SK-N-SH (cell line): ENCODE results near the gene CELF2. TPM values are rescaled to one million over a fixed set of nuclear protein-coding genes. Genes with fewer than 3 reads are reported as not detected.

Experiments used
- CTCF ChIA-PET: fragments of 300-600, 350-600 bp; formaldehyde crosslinking; extraction: SDS; loops from one replicate; lab custom pipeline; 2021; lab: Yijun Ruan, JAX
- POLR2A ChIA-PET: fragments of 350-600 bp; sonication (Branson Sonifier 250); formaldehyde crosslinking; extraction: SDS; loops from one replicate; lab custom pipeline; 2020; ENCODE audit warnings: antibody characterized with exemption, inconsistent platforms; lab: Yijun Ruan, JAX
- DNase-seq: peaks from one replicate; pipeline ENCODE4 v3.0.0; 2012
- H2AFZ ChIP-seq: fragments of 200-600 bp; sonication (generic); 2 replicates; pipeline ENCODE4 v1.8.1; 2016; ENCODE audit warnings: antibody characterized with exemption, mild to moderate bottlenecking, low read depth
- H3F3A ChIP-seq: fragments of 200-600 bp; sonication (generic); replicated peaks from 2 replicates; pipeline ENCODE3; 2016; ENCODE audit warnings: antibody characterized with exemption, mild to moderate bottlenecking; ENCODE audit not compliant: insufficient read depth
- H3K27ac ChIP-seq, 2 experiments: fragments of 200-500 bp in 1 of 2; fragments of 200-600 bp in 1 of 2; sonication (Bioruptor generic) in 1 of 2; sonication (generic), shearing (Covaris generic) in 1 of 2; 2 replicates each; pipeline versions ENCODE4 v1.5.1 to v1.6.1; 2014 to 2016; ENCODE audit warnings: low read depth in 2 of 2, inconsistent platforms in 1 of 2, low read length in 1 of 2, mild to moderate bottlenecking in 1 of 2, mixed read lengths in 1 of 2
- H3K27me3 ChIP-seq: fragments of 200-600 bp; sonication (generic), shearing (Covaris generic); 2 replicates; pipeline ENCODE4 v1.6.1; 2016; ENCODE audit warnings: mixed run types; ENCODE audit not compliant: insufficient read depth
- H3K36me3 ChIP-seq, 2 experiments: fragments of 200-500 bp in 1 of 2; fragments of 200-600 bp in 1 of 2; sonication (Bioruptor generic) in 1 of 2; sonication (generic) in 1 of 2; replicated peaks in 1 of 2; 2 replicates each; pipeline versions ENCODE3 to v1.5.1; 2014 to 2016; ENCODE audit warnings: low read length in 1 of 2, mild to moderate bottlenecking in 1 of 2; ENCODE audit not compliant: insufficient read depth in 2 of 2, control insufficient read depth in 1 of 2
- H3K4me1 ChIP-seq, 2 experiments: fragments of 200-500 bp in 1 of 2; fragments of 200-600 bp in 1 of 2; sonication (Bioruptor generic) in 1 of 2; sonication (generic), shearing (Covaris generic) in 1 of 2; 2 replicates each; pipeline versions ENCODE4 v1.5.1 to v1.6.1; 2014 to 2016; ENCODE audit warnings: low read depth in 1 of 2, low read length in 1 of 2, mixed run types in 1 of 2; ENCODE audit not compliant: insufficient read depth in 2 of 2, control insufficient read depth in 1 of 2
- H3K4me2 ChIP-seq: fragments of 200-600 bp; sonication (generic), shearing (Covaris generic); 2 replicates; pipeline ENCODE4 v1.6.1; 2017; ENCODE audit warnings: mixed run types
- H3K4me3 ChIP-seq, 2 experiments: fragments of 200-500 bp in 1 of 2; fragments of 200-600 bp in 1 of 2; sonication (Bioruptor generic) in 1 of 2; sonication (generic), shearing (Covaris generic) in 1 of 2; 2 replicates each; pipeline versions ENCODE4 v1.5.1 to v1.8.1; 2014 to 2016; ENCODE audit warnings: low read depth in 2 of 2, inconsistent platforms in 1 of 2, low read length in 1 of 2, mild to moderate bottlenecking in 1 of 2, mixed read lengths in 1 of 2, moderate library complexity in 1 of 2
- H3K79me2 ChIP-seq: fragments of 200-600 bp; sonication (generic); 2 replicates; pipeline ENCODE4 v1.8.1; 2017; ENCODE audit warnings: mild to moderate bottlenecking; ENCODE audit not compliant: insufficient read depth
- H3K9ac ChIP-seq: fragments of 200-600 bp; sonication (generic); 2 replicates; pipeline ENCODE4 v1.6.1; 2017; ENCODE audit warnings: mixed run types
- H3K9me2 ChIP-seq: fragments of 200-600 bp; sonication (generic); 2 replicates; pipeline ENCODE4 v1.6.1; 2017; ENCODE audit warnings: mixed run types
- H3K9me3 ChIP-seq: fragments of 200-600 bp; sonication (generic); 2 replicates; pipeline ENCODE4 v1.6.1; 2017; ENCODE audit warnings: mixed run types, mild to moderate bottlenecking, moderate library complexity
- H4K20me1 ChIP-seq: fragments of 200-600 bp; sonication (generic); 2 replicates; pipeline ENCODE4 v1.6.1; 2017; ENCODE audit warnings: mild to moderate bottlenecking, mixed run types; ENCODE audit not compliant: insufficient read depth
- CHD2 ChIP-seq: fragments of 150-350 bp; IDR thresholded peaks from 2 replicates; pipeline ENCODE4 v1.6.1; 2018; ENCODE audit warnings: low read length; ENCODE audit not compliant: partially characterized antibody
- ELF1 ChIP-seq: IDR thresholded peaks from 2 replicates; pipeline ENCODE4 v1.4.0; 2012
- EZH2phosphoT487 ChIP-seq: fragments of 200-600 bp; sonication (generic); IDR thresholded peaks from 2 replicates; pipeline ENCODE4 v1.6.1; 2017; ENCODE audit warnings: low read depth, mixed run types, mild to moderate bottlenecking, antibody characterized with exemption, moderate library complexity, borderline replicate concordance
- FOSL2 ChIP-seq: IDR thresholded peaks from 2 replicates; pipeline ENCODE4 v1.4.0; 2012; ENCODE audit warnings: low read depth, mild to moderate bottlenecking, moderate library complexity, borderline replicate concordance
- FOXJ3 ChIP-seq: sonication (generic); formaldehyde crosslinking; IDR thresholded peaks from 2 replicates; pipeline ENCODE4 v1.5.1; 2020; ENCODE audit warnings: mild to moderate bottlenecking, missing genetic modification reagents
- GABPA ChIP-seq: IDR thresholded peaks from 2 replicates; pipeline ENCODE4 v1.4.0; 2012; ENCODE audit warnings: low read depth, mild to moderate bottlenecking
- GATA2 ChIP-seq: sonication (generic); formaldehyde crosslinking; IDR thresholded peaks from 2 replicates; pipeline ENCODE4 v1.5.0; 2020; ENCODE audit warnings: mild to moderate bottlenecking, missing genetic modification reagents
- MAX ChIP-seq: IDR thresholded peaks from 2 replicates; pipeline ENCODE4 v1.4.0; 2012; ENCODE audit warnings: low read depth
- MXI1 ChIP-seq: IDR thresholded peaks from 2 replicates; pipeline ENCODE4 v1.6.1; 2012; ENCODE audit warnings: mild to moderate bottlenecking, low read depth, low read length, improper control_type of control experiment
- NFIC ChIP-seq: IDR thresholded peaks from 2 replicates; pipeline ENCODE4 v1.4.0; 2012; ENCODE audit warnings: borderline replicate concordance
- NRF1 ChIP-seq: IDR thresholded peaks from 2 replicates; pipeline ENCODE4 v1.6.1; 2012; ENCODE audit warnings: low read depth, mild to moderate bottlenecking, low read length
- RCOR1 ChIP-seq: fragments of 150-350 bp; IDR thresholded peaks from 2 replicates; pipeline ENCODE4 v1.6.1; 2017; ENCODE audit warnings: antibody characterized with exemption, low read length
- RFX5 ChIP-seq: IDR thresholded peaks from 2 replicates; pipeline ENCODE4 v1.6.1; 2012; ENCODE audit warnings: mild to moderate bottlenecking, improper control_type of control experiment, low read length
- SIN3A ChIP-seq: IDR thresholded peaks from 2 replicates; pipeline ENCODE4 v1.6.1; 2012; ENCODE audit warnings: low read depth, mild to moderate bottlenecking, low read length, moderate library complexity, borderline replicate concordance
- TAF1 ChIP-seq: IDR thresholded peaks from 2 replicates; pipeline ENCODE4 v1.6.1; 2012; ENCODE audit warnings: low read depth, mild to moderate bottlenecking, low read length, moderate library complexity, borderline replicate concordance
- TCF12 ChIP-seq: IDR thresholded peaks from 2 replicates; pipeline ENCODE4 v1.4.0; 2012
- TEAD4 ChIP-seq: IDR thresholded peaks from 2 replicates; pipeline ENCODE4 v1.4.0; 2012; ENCODE audit warnings: mild to moderate bottlenecking, borderline replicate concordance; ENCODE audit not compliant: insufficient read depth
- USF2 ChIP-seq: fragments of 150-350 bp; IDR thresholded peaks from 2 replicates; pipeline ENCODE4 v1.6.1; 2017; ENCODE audit warnings: antibody characterized with exemption, low read length, low read depth, borderline replicate concordance
- YY1 ChIP-seq: IDR thresholded peaks from 2 replicates; pipeline ENCODE4 v1.4.0; 2012; ENCODE audit warnings: low read depth, mild to moderate bottlenecking
- ZBTB33 ChIP-seq: IDR thresholded peaks from 2 replicates; pipeline ENCODE4 v1.4.0; 2012; ENCODE audit warnings: low read depth, borderline replicate concordance
- WGBS: methylation state at CpG from one replicate; pipeline ENCODE4 v1.1.6; 2017; ENCODE audit warnings: low lambda C conversion rate; 5-methylcytosine and 5-hydroxymethylcytosine counted together
- polyA plus RNA-seq, 3 experiments: library from polyadenylated mRNA; depleted of rRNA; stranded (reverse); fragments of >200 nt; gene quantifications; 2 replicates each; pipeline ENCODE4 v1.2.3, GENCODE V29; 2012

Gene CELF2
- polyA plus RNA-seq, 1 of the 3 experiments (the other 2 are of a cell fraction), result 0.03 TPM

- Histone ChIP-seq H3K79me2 (no peaks in the 10 kb centered on the region), H3K27me3 (no peaks in the 10 kb centered on the region), H3K27ac (no peak overlapping the region), H3K9me2 (no peaks in the 10 kb centered on the region), H4K20me1 (no peaks in the 10 kb centered on the region), H3K4me3 (no peak overlapping the region), H3K9me3 (no peaks in the 10 kb centered on the region), H3K4me2 (no peak overlapping the region), H3K4me1 (no peaks in the 10 kb centered on the region; a peak in 1 of 4 replicates), H3F3A (no peaks in the 10 kb centered on the region), H2AFZ (no peak overlapping the region), H3K9ac (no peak overlapping the region), H3K36me3 (no peaks in the 10 kb centered on the region)
- 41% methylated on average over 14 of the region's 15 CpGs for WGBS
- no peak for TF ChIP-seq ELF1
- no peak for TF ChIP-seq SIN3A
- no peak for TF ChIP-seq USF2
- TF ChIP-seq FOSL2, result no peak
- no peak for TF ChIP-seq YY1
- POLR2A ChIA-PET, result no interaction called here
- CTCF ChIA-PET, result no interaction called here
- DNase-seq, result no peak
Observed at GRCh38 chr10:11272915-11273389, 255.3 kb downstream of the CELF2 start.

- no peak overlapping the region for H3K4me3 ChIP-seq
- no peaks in the 10 kb centered on the region for H3K27me3 ChIP-seq
- H3K9ac ChIP-seq, result no peak overlapping the region
- H3K36me3 ChIP-seq, result no peaks in the 10 kb centered on the region
- ChIA-PET POLR2A (no interaction called here), CTCF (no interaction called here)
- no peaks in the 10 kb centered on the region for H4K20me1 ChIP-seq
- H3K4me2 ChIP-seq, result no peak overlapping the region
- no peaks in the 10 kb centered on the region for H3F3A ChIP-seq
- WGBS, result 48% methylated on average over 5 of the region's 5 CpGs
- no peak for DNase-seq
- no peak overlapping the region for H3K27ac ChIP-seq
- H3K4me1 ChIP-seq, result no peaks in the 10 kb centered on the region; a peak in 1 of 4 replicates
- H3K9me3 ChIP-seq, result no peaks in the 10 kb centered on the region
- H3K9me2 ChIP-seq, result no peaks in the 10 kb centered on the region
- TF ChIP-seq MAX (no peak), GABPA (no peak), GATA2 (CRISPR knock-in tag) (no peak), NRF1 (no peak), NFIC (no peak), RFX5 (no peak)
- no peak overlapping the region for H2AFZ ChIP-seq
- H3K79me2 ChIP-seq, result no peaks in the 10 kb centered on the region
Observed at GRCh38 chr10:11274452-11274851, 256.8 kb downstream of the CELF2 start.

GRCh38 chr10:11275651-11276050, 258.0 kb downstream of the CELF2 start:
- Histone ChIP-seq H3K9me3 (no peaks in the 10 kb centered on the region), H3K36me3 (no peaks in the 10 kb centered on the region), H3K79me2 (no peaks in the 10 kb centered on the region), H3F3A (no peaks in the 10 kb centered on the region), H3K4me1 (no peaks in the 10 kb centered on the region; a peak in 1 of 4 replicates), H3K9ac (no peak overlapping the region), H3K9me2 (no peaks in the 10 kb centered on the region), H3K27ac (no peak overlapping the region), H3K4me3 (no peak overlapping the region), H3K27me3 (no peaks in the 10 kb centered on the region), H4K20me1 (no peaks in the 10 kb centered on the region), H2AFZ (no peak overlapping the region), H3K4me2 (no peak overlapping the region)
- 59% methylated on average over 12 of the region's 12 CpGs for WGBS
- no peak for TF ChIP-seq TCF12
- no peak for TF ChIP-seq ZBTB33
- TF ChIP-seq CHD2, result no peak
- no peak for TF ChIP-seq FOXJ3 (CRISPR knock-in tag)
- no peak for TF ChIP-seq TAF1
- TF ChIP-seq TEAD4, result no peak
- TF ChIP-seq RCOR1, result no peak
- TF ChIP-seq EZH2phosphoT487, result no peak
- no peak for TF ChIP-seq MXI1
- DNase-seq, result no peak
- ChIA-PET POLR2A (no interaction called here), CTCF (no interaction called here)
